Endodermal cell (in vitro differentiated cells): Measurements from ENCODE around the gene LAMC1. TPM values are rescaled to one million over a fixed set of nuclear protein-coding genes. Genes with fewer than 3 reads are reported as not detected.

Source experiments
- DNase-seq: peaks from one replicate; pipeline ENCODE4 v3.0.0-alpha.2; 2017
- H3K27ac ChIP-seq: 2 replicates; pipeline ENCODE4 v1.5.1; 2013; ENCODE audit warnings: mild to moderate bottlenecking, low read depth, low read length, moderate library complexity
- H3K27me3 ChIP-seq: 2 replicates; pipeline ENCODE4 v1.6.1; 2013; ENCODE audit warnings: mild to moderate bottlenecking, low read length, moderate library complexity; ENCODE audit not compliant: insufficient read depth, control insufficient read depth, poor library complexity, severe bottlenecking
- H3K36me3 ChIP-seq: 2 replicates; pipeline ENCODE4 v1.7.0; 2013; ENCODE audit warnings: mild to moderate bottlenecking, low read length, moderate library complexity; ENCODE audit not compliant: control insufficient read depth, insufficient read depth
- H3K4me1 ChIP-seq: one replicate; pipeline ENCODE4 v1.7.0; 2013; ENCODE audit warnings: low read length; ENCODE audit not compliant: control insufficient read depth, insufficient read depth
- H3K4me3 ChIP-seq: 2 replicates; pipeline ENCODE4 v1.5.1; 2013; ENCODE audit warnings: mild to moderate bottlenecking, low read length, moderate library complexity
- H3K9ac ChIP-seq: 2 replicates; pipeline ENCODE4 v1.6.1; 2013; ENCODE audit warnings: mild to moderate bottlenecking, low read length, moderate library complexity; ENCODE audit not compliant: poor library complexity, severe bottlenecking; ENCODE audit errors: extremely low read depth
- H3K9me3 ChIP-seq: 2 replicates; pipeline ENCODE4 v1.6.1; 2013; ENCODE audit warnings: mild to moderate bottlenecking, low read length, moderate library complexity; ENCODE audit not compliant: control insufficient read depth
- H3K27ac Mint-ChIP-seq: 2 replicates; pipeline ENCODE4 v1.8.0; 2020; ENCODE audit warnings: mixed read lengths
- H3K27me3 Mint-ChIP-seq: 2 replicates; pipeline ENCODE4 v1.8.0; 2021; ENCODE audit warnings: mild to moderate bottlenecking, mixed read lengths; ENCODE audit not compliant: insufficient read depth
- H3K36me3 Mint-ChIP-seq: 2 replicates; pipeline ENCODE4 v1.8.0; 2020; ENCODE audit warnings: low read depth, mixed read lengths
- H3K4me1 Mint-ChIP-seq: 2 replicates; pipeline ENCODE4 v1.8.0; 2020; ENCODE audit warnings: mixed read lengths
- H3K4me3 Mint-ChIP-seq: 2 replicates; pipeline ENCODE4 v1.8.0; 2020; ENCODE audit warnings: mild to moderate bottlenecking, moderate library complexity, mixed read lengths
- H3K9me3 Mint-ChIP-seq: 2 replicates; pipeline ENCODE4 v1.8.0; 2020; ENCODE audit warnings: mild to moderate bottlenecking, mixed read lengths
- WGBS, 2 experiments: methylation state at CpG; one replicate each; pipeline versions ENCODE4 v1.1.5 to v1.1.7; 2013; ENCODE audit warnings: missing lambda C conversion rate in 2 of 2, mixed read lengths in 1 of 2; ENCODE audit not compliant: insufficient coverage in 1 of 2, insufficient read length in 1 of 2; 5-methylcytosine and 5-hydroxymethylcytosine counted together
- total RNA-seq, 2 donors: library from RNA; stranded (reverse); fragmentation: NEBNext Ultra II Directional in 1 of 2; extraction: Animal tissue kit (Norgen Biotek cat#: 25700) in 1 of 2; gene quantifications; 2 replicates in 1 of 2; 3 replicates in 1 of 2; pipeline ENCODE4 v1.2.1, GENCODE V29; 2021
- TF ChIP-seq, protein P1 (sequence below): fragments of 200-600 bp; sonication (generic); conservative IDR thresholded peaks from 2 replicates; pipeline ENCODE4 v1.5.0; 2021; ENCODE audit warnings: antibody characterized with exemption, mild to moderate bottlenecking

LAMC1 gene
- total RNA-seq, 2 donors from 2014 or later = 47.9 to 58.8 TPM

DNA sequence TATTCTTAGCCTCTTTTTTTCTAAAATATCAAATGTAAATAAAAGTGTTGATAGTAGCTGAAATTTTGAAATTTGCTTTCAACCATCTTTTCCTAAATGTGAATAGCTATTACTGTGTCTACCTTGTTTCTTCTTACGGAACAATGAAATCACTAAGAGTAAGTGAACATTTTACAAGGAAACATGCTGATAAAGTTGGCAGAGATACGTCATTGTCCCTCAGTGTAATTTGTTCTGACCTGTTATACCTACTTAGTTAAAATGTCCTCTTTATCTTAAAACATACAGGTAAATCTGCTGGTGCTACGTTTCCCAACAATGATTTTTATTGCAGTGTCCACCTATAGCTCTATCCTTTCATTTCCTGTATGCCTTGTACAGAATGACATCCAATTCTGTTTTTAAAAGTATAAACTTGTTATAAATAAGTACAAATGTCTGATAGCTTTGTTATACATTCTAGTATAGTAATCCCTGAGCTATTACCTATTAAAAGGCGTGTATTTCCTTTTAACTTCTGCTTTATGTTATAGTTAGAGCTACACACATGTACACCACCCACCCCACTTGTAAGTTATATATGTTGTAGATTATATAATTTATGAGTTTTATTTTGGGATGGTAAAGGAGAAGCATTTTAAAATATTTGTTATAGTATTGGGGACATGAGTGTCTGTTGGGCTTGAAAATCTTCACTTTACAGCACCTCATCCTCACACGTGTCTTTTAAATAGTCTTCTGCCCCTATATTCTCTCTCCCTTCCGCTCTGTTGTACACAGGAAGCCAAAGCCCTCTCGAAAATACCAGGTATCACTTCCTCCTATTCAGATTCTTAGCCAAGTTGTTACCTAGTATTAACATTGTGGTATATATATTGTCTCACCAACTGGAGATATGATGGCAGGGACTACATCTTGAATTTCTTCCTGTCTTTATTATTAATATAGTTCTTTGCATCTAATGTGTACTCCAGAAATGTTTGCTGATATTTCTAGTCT is 25.2 kb downstream of the LAMC1 start:
- TF ChIP-seq, protein P1, sequence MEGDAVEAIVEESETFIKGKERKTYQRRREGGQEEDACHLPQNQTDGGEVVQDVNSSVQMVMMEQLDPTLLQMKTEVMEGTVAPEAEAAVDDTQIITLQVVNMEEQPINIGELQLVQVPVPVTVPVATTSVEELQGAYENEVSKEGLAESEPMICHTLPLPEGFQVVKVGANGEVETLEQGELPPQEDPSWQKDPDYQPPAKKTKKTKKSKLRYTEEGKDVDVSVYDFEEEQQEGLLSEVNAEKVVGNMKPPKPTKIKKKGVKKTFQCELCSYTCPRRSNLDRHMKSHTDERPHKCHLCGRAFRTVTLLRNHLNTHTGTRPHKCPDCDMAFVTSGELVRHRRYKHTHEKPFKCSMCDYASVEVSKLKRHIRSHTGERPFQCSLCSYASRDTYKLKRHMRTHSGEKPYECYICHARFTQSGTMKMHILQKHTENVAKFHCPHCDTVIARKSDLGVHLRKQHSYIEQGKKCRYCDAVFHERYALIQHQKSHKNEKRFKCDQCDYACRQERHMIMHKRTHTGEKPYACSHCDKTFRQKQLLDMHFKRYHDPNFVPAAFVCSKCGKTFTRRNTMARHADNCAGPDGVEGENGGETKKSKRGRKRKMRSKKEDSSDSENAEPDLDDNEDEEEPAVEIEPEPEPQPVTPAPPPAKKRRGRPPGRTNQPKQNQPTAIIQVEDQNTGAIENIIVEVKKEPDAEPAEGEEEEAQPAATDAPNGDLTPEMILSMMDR = no peak
- Histone ChIP-seq H3K36me3 (no peaks in the 10 kb centered on the region), H3K4me3 (no peak overlapping the region), H3K27ac (no peak overlapping the region), H3K4me1 (peaks cover 3% of the 10 kb centered on the region), H3K9ac (no peak overlapping the region), H3K27me3 (no peaks in the 10 kb centered on the region), H3K9me3 (no peaks in the 10 kb centered on the region)
- Mint-ChIP-seq H3K9me3 (no peaks in the 10 kb centered on the region), H3K27ac (no peak overlapping the region), H3K4me1 (peaks cover 22% of the 10 kb centered on the region), H3K27me3 (no peaks in the 10 kb centered on the region), H3K36me3 (no peaks in the 10 kb centered on the region), H3K4me3 (no peak overlapping the region)
- DNase-seq = no peak
- 92% methylated on average over 2 to 6 of the region's 7 CpGs for WGBS, 2 experiments

DNA sequence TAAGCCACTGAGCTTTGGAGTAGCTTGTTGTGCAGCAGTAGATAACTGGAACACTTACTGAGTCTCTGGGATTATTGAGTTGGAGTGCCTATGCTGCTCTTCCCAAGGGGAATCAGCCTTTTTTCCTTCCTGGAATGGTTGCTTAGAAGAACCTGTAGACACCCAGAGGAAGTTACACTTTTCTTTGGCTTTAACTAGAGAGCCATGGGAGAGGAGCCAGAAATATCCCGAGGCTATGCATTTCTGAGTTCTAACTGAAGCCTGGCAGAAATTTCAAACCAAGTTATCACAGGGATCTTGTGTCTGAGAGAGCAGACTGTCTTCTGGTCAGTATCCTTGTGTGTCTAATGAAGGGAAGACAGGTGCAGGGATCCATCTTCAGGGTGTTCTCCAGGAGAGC is 28.3 kb downstream of the LAMC1 start:
- H3K27me3 Mint-ChIP-seq = no peaks in the 10 kb centered on the region
- 83 to 96% methylated on average over 1 of the region's 1 CpG for WGBS, 2 experiments
- TF ChIP-seq, protein P1 = no peak
- H3K27ac ChIP-seq = no peak overlapping the region
- H3K4me1 ChIP-seq = peaks cover 3% of the 10 kb centered on the region
- no peak overlapping the region for H3K4me3 ChIP-seq
- H3K27me3 ChIP-seq = no peaks in the 10 kb centered on the region
- no peak for DNase-seq
- no peak overlapping the region for H3K9ac ChIP-seq
- H3K9me3 ChIP-seq = no peaks in the 10 kb centered on the region
- H3K36me3 ChIP-seq = no peaks in the 10 kb centered on the region
- no peaks in the 10 kb centered on the region for H3K9me3 Mint-ChIP-seq
- H3K4me3 Mint-ChIP-seq = no peak overlapping the region
- H3K36me3 Mint-ChIP-seq = no peaks in the 10 kb centered on the region
- peaks cover 9% of the 10 kb centered on the region for H3K4me1 Mint-ChIP-seq
- H3K27ac Mint-ChIP-seq = no peak overlapping the region

DNA sequence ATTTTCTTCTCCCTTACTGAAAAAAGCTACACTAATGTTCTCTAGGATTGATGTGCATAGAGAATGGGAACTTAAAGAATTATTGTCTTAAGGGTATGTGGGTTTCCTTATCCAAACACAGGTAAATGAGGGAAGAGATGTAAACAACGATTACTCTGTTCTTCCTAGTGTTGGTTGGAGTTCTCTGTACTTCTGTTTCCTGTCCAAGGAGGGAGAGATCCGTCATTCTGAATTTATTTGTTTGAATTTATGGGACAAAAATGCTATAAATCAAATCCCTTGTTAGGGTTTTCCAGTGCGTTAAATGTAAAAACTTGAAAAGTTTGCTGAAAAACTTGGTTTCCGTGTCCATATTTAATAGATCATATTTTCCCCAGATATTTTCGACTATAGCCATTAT is 29.6 kb downstream of the LAMC1 start:
- peaks cover 8% of the 10 kb centered on the region for H3K4me1 Mint-ChIP-seq
- H3K27ac Mint-ChIP-seq = no peak overlapping the region
- no peaks in the 10 kb centered on the region for H3K9me3 Mint-ChIP-seq
- H3K9ac ChIP-seq = no peak overlapping the region
- H3K4me3 ChIP-seq = no peak overlapping the region
- DNase-seq = no peak
- H3K4me1 ChIP-seq = peaks cover 10% of the 10 kb centered on the region
- H3K36me3 Mint-ChIP-seq = no peaks in the 10 kb centered on the region
- H3K27ac ChIP-seq = no peak overlapping the region
- no peaks in the 10 kb centered on the region for H3K27me3 Mint-ChIP-seq
- no peaks in the 10 kb centered on the region for H3K27me3 ChIP-seq
- H3K36me3 ChIP-seq = no peaks in the 10 kb centered on the region
- WGBS, 2 experiments = 60 to 88% methylated on average over 1 to 5 of the region's 5 CpGs
- no peak overlapping the region for H3K4me3 Mint-ChIP-seq
- H3K9me3 ChIP-seq = no peaks in the 10 kb centered on the region
- TF ChIP-seq, protein P1 = no peak
